ENCODE results near the gene ABCD3. TPM values are rescaled to one million over a fixed set of nuclear protein-coding genes. Genes with fewer than 3 reads are reported as not detected.

Gene ABCD3
- total and polyA plus RNA-seq, 7 donors: 15.8 to 48.5 (median 37.7) TPM

DNA sequence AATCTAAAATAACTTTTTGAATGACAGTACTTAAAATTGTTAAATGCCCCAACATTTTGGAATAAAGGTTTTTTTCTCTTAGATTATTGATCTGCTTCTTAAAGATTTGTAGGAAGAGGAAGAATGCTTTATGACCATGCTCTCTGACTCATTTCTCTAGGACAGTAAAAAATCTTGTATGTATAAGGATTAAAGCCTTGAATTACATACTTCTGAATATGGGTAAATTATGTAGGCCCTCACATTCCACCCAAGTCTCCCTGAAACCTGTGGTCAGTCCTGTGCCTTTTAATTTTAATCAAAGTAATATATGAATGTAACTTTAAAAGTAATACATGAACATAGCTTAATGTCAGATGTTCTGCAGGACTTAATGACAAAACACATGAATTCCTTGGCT lies 50.5 kb downstream of the ABCD3 start:
- H3K27ac ChIP-seq: no peak overlapping the region
- TF ChIP-seq, protein P1, sequence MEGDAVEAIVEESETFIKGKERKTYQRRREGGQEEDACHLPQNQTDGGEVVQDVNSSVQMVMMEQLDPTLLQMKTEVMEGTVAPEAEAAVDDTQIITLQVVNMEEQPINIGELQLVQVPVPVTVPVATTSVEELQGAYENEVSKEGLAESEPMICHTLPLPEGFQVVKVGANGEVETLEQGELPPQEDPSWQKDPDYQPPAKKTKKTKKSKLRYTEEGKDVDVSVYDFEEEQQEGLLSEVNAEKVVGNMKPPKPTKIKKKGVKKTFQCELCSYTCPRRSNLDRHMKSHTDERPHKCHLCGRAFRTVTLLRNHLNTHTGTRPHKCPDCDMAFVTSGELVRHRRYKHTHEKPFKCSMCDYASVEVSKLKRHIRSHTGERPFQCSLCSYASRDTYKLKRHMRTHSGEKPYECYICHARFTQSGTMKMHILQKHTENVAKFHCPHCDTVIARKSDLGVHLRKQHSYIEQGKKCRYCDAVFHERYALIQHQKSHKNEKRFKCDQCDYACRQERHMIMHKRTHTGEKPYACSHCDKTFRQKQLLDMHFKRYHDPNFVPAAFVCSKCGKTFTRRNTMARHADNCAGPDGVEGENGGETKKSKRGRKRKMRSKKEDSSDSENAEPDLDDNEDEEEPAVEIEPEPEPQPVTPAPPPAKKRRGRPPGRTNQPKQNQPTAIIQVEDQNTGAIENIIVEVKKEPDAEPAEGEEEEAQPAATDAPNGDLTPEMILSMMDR (IDR thresholded peaks at IDR 0.05): no peak
- no peak for ATAC-seq
- H3K9me3 ChIP-seq: no peaks in the 10 kb centered on the region
- H3K4me1 ChIP-seq: no peaks in the 10 kb centered on the region
- DNase-seq: no peak
- H3K27me3 ChIP-seq (ENCODE audit: insufficient read depth in 3 of 3, low read length in 2 of 3): no peaks in the 10 kb centered on the region
- H3K36me3 ChIP-seq (ENCODE audit: insufficient read depth in 1 of 2, low read depth in 1 of 2): peaks cover 0 to 44% of the 10 kb centered on the region in 2 donors
- H3K4me3 ChIP-seq: no peak overlapping the region
- intact Hi-C loops (cut with DNase I): loop anchor here (10.0 kb wide), 2 partner anchors 404 to 444 kb away; no protein-coding TSS in a partner anchor

DNA sequence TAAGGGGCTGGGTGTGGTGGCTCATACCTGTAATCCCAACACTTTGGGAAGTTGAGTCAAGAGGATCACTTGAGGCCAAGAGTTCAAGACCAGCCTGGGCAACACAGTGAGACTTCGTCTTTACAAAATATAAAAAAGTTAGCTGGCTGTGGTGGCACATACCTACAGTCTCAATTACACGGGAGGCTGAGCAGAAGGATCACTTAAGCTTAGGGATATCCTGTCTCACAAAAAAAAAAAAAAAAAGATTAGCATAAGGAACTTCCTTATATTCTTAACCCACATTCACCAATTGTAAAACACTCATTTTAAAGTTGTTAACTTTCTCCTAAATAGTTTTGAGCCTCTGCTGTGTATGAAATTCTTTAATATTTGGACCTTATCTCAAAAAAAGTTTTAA lies 53.1 kb downstream of the ABCD3 start:
- intact Hi-C loops (cut with DNase I): no loop called here
- H3K4me3 ChIP-seq: no peak overlapping the region
- TF ChIP-seq, protein P1 (IDR thresholded peaks at IDR 0.05): no peak
- H3K27me3 ChIP-seq (ENCODE audit: insufficient read depth in 3 of 3, low read length in 2 of 3): no peaks in the 10 kb centered on the region
- no peak for ATAC-seq
- H3K4me1 ChIP-seq: no peaks in the 10 kb centered on the region
- no peaks in the 10 kb centered on the region for H3K9me3 ChIP-seq
- no peak for DNase-seq
- H3K36me3 ChIP-seq (ENCODE audit: insufficient read depth in 1 of 2, low read depth in 1 of 2): peaks cover 0 to 33% of the 10 kb centered on the region in 2 donors
- H3K27ac ChIP-seq: no peak overlapping the region
- 33 to 60% (median 33%) methylated on average over 2 of the region's 2 CpGs for WGBS, 3 donors

DNA sequence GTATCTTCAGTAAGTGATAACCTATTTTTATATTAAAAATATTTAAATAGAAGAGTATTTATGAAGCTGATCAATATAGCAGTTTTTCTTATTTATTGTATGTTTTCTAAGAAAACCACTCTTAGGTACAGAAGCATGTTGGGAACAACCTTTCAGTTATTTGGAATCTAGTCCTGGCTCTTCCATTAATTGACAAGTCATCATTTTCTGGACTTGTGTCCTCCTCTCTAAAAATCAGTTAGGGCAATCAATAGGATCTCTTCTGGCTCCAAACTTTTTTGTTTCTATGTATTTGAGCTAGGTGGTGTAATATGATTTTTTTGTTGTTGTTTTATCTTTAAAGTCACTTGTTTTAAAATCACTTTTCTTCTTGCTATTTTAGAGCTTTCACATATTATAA lies 57.0 kb downstream of the ABCD3 start:
- DNase-seq (no peak), ATAC-seq (no peak)
- Histone ChIP-seq H3K4me3 (no peak overlapping the region), H3K27ac (no peak overlapping the region), H3K9me3 (no peaks in the 10 kb centered on the region), H3K4me1 (no peaks in the 10 kb centered on the region), H3K27me3 (ENCODE audit: insufficient read depth in 3 of 3, low read length in 2 of 3) (no peaks in the 10 kb centered on the region), H3K36me3 (ENCODE audit: insufficient read depth in 1 of 2, low read depth in 1 of 2) (peaks cover 0 to 46% of the 10 kb centered on the region in 2 donors)
- intact Hi-C loops (cut with DNase I): no loop called here
- TF ChIP-seq, protein P1 (IDR thresholded peaks at IDR 0.05): no peak

DNA sequence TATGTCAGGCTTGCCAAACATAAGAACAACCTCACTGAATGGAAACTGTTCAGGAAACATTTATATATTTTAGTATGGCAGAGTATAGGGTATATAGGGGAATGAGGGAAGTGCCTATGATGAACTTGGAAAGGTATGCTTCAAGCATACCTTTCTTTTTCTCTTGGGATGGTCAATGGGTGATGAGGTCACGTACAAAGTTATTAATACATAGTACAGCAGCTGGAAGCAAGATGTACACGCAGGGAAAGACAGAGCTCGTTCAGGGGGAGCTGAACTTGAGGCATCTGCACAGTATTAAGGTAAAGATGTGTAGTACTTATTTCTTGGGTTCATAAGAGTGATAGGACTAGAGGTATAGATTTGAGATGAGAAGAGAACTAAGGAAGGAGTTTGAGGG lies 61.5 kb downstream of the ABCD3 start:
- no peak overlapping the region for H3K4me3 ChIP-seq
- no peak for DNase-seq
- peaks cover 3 to 75% of the 10 kb centered on the region in 2 donors for H3K36me3 ChIP-seq (ENCODE audit: insufficient read depth in 1 of 2, low read depth in 1 of 2)
- WGBS, 3 donors: 83 to 95% (median 86%) methylated on average over 3 of the region's 3 CpGs
- H3K27me3 ChIP-seq (ENCODE audit: insufficient read depth in 3 of 3, low read length in 2 of 3): no peaks in the 10 kb centered on the region
- no peaks in the 10 kb centered on the region for H3K4me1 ChIP-seq
- ATAC-seq: no peak
- H3K9me3 ChIP-seq: no peaks in the 10 kb centered on the region
- TF ChIP-seq, protein P1 (IDR thresholded peaks at IDR 0.05): no peak
- intact Hi-C loops (cut with DNase I): loop anchor here in 1 of 2 donors (5.0 kb wide), 1 partner anchor 328 kb away; no protein-coding TSS in a partner anchor
- H3K27ac ChIP-seq: no peak overlapping the region

DNA sequence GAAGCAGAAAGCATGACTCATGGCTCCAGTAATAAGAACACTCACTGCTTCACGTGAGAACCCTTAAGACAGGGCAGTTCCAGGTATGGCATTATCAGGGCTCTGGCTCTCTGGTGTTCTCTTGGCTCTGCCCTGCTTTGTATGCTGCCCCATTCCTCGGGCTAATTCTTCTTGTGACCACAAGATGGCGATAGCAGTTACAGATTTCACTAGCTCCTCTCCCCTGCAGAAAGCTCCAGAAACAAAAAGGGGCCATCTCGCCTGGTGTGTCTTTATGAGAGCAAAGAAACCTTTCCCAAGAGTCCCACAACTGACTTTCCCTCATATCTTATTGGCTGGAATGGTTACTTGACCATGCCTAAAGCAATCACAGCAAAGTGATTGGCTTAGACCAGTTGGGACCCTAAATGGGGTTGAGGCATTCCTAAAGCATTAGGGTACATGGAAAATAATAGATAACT lies 63.3 kb downstream of the ABCD3 start:
- ATAC-seq (peak; percentile 58 to 90 (median 84)), DNase-seq (peak in 1 of 2 donors; percentile 36)
- Histone ChIP-seq H3K9me3 (no peaks in the 10 kb centered on the region), H3K27me3 (ENCODE audit: insufficient read depth in 3 of 3, low read length in 2 of 3) (no peaks in the 10 kb centered on the region), H3K36me3 (ENCODE audit: insufficient read depth in 1 of 2, low read depth in 1 of 2) (peaks cover 3 to 71% of the 10 kb centered on the region in 2 donors), H3K27ac (no peak overlapping the region), H3K4me1 (no peaks in the 10 kb centered on the region), H3K4me3 (no peak overlapping the region)
- whole genome bisulfite sequencing, 3 donors: 11 to 18% (median 13%) methylated on average over 4 of the region's 4 CpGs
- intact Hi-C loops (cut with DNase I): loop anchor here (1.0 to 5.0 kb wide), 2 partner anchors 326 kb away; no protein-coding TSS in a partner anchor
- TF ChIP-seq, protein P1 (IDR thresholded peaks at IDR 0.05): peak; percentile 77
